Glutamatergic neuron (in vitro differentiated cells): ENCODE measurements around the gene PF4V1. TPM values are rescaled to one million over a fixed set of nuclear protein-coding genes. Genes with fewer than 3 reads are reported as not detected.

ENCODE experiments used
- DNase-seq: peaks from one replicate; pipeline ENCODE4 v3.0.0; 2022
- H3K27ac Mint-ChIP-seq: one replicate; pipeline ENCODE4 v1.8.0; 2020; ENCODE audit warnings: mild to moderate bottlenecking, mixed read lengths, inconsistent platforms; ENCODE audit not compliant: unreplicated experiment
- H3K27me3 Mint-ChIP-seq: one replicate; pipeline ENCODE4 v1.8.0; 2020; ENCODE audit warnings: mild to moderate bottlenecking, moderate library complexity, mixed read lengths, inconsistent platforms; ENCODE audit not compliant: unreplicated experiment
- H3K36me3 Mint-ChIP-seq: one replicate; pipeline ENCODE4 v1.8.0; 2020; ENCODE audit warnings: mild to moderate bottlenecking, mixed read lengths, inconsistent platforms; ENCODE audit not compliant: unreplicated experiment
- H3K4me1 Mint-ChIP-seq: one replicate; pipeline ENCODE4 v1.8.0; 2020; ENCODE audit warnings: mild to moderate bottlenecking, low read depth, mixed read lengths, inconsistent platforms; ENCODE audit not compliant: unreplicated experiment
- H3K4me3 Mint-ChIP-seq: one replicate; pipeline ENCODE4 v1.8.0; 2020; ENCODE audit warnings: mild to moderate bottlenecking, mixed read lengths, inconsistent platforms; ENCODE audit not compliant: unreplicated experiment
- H3K9me3 Mint-ChIP-seq: one replicate; pipeline ENCODE4 v1.8.0; 2020; ENCODE audit warnings: mild to moderate bottlenecking, moderate library complexity, mixed read lengths, inconsistent platforms; ENCODE audit not compliant: unreplicated experiment
- total RNA-seq: library from RNA; stranded (reverse); fragmentation: NEBNext Ultra II Directional; extraction: Animal tissue kit (Norgen Biotek cat#: 25700); gene quantifications from one replicate; pipeline ENCODE4 v1.2.1, GENCODE V29; 2021; ENCODE audit not compliant: unreplicated experiment
- TF ChIP-seq, protein P1 (sequence below): fragments of 200-600 bp; sonication (generic); IDR thresholded peaks from one replicate; pipeline ENCODE4 v1.5.0; 2021; ENCODE audit not compliant: partially characterized antibody, unreplicated experiment

Gene PF4V1
- total RNA-seq, 1 donor from 2014 or later: not detected

DNA sequence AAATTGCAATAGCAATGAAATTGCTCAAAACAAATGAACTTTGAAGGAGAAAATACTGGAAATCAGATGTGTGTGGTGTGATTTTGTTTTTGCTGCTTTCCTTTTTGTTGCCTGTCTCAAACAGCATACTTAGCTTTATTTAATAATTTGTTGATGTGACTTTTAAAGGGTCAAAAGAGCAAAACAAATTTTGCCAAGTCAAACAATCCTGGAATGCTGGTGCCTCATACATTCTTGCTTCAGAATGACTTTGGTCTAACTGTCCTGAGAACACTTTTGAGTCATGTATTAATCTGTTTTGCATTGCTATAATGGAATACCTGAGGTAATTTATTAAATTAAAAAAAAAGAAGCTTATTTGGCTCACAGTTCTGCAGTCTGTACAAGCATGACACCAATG, 3.4 kb downstream of the PF4V1 start:
- H3K36me3 Mint-ChIP-seq: no peaks in the 10 kb centered on the region
- DNase-seq: no peak
- TF ChIP-seq, protein P1, sequence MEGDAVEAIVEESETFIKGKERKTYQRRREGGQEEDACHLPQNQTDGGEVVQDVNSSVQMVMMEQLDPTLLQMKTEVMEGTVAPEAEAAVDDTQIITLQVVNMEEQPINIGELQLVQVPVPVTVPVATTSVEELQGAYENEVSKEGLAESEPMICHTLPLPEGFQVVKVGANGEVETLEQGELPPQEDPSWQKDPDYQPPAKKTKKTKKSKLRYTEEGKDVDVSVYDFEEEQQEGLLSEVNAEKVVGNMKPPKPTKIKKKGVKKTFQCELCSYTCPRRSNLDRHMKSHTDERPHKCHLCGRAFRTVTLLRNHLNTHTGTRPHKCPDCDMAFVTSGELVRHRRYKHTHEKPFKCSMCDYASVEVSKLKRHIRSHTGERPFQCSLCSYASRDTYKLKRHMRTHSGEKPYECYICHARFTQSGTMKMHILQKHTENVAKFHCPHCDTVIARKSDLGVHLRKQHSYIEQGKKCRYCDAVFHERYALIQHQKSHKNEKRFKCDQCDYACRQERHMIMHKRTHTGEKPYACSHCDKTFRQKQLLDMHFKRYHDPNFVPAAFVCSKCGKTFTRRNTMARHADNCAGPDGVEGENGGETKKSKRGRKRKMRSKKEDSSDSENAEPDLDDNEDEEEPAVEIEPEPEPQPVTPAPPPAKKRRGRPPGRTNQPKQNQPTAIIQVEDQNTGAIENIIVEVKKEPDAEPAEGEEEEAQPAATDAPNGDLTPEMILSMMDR: no peak
- H3K4me3 Mint-ChIP-seq: no peak overlapping the region
- H3K27ac Mint-ChIP-seq: no peak overlapping the region
- no peaks in the 10 kb centered on the region for H3K27me3 Mint-ChIP-seq
- no peaks in the 10 kb centered on the region for H3K4me1 Mint-ChIP-seq
- no peaks in the 10 kb centered on the region for H3K9me3 Mint-ChIP-seq

DNA sequence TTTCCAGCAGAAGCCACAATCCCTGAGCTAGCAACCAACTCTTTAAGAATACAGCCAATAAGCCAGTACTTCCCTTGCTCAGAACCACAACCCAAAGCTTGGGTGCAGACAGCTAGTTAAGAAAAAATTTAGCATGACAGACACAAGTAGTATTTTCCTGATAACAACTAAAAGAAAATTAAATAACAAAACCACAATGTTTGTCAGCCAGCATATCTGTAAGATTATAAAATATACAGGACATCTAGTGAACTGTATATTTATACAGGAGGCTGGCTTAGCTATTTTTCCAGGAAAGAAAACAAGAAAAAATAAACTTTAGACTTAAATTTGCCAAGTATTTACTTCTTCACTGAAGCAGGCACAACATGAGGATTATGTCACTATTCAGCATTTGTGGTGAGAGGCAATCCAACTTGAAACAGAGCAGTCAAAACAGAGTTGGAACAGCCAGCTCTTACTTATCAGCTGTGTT, 6.6 kb downstream of the PF4V1 start:
- no peaks in the 10 kb centered on the region for H3K9me3 Mint-ChIP-seq

DNA sequence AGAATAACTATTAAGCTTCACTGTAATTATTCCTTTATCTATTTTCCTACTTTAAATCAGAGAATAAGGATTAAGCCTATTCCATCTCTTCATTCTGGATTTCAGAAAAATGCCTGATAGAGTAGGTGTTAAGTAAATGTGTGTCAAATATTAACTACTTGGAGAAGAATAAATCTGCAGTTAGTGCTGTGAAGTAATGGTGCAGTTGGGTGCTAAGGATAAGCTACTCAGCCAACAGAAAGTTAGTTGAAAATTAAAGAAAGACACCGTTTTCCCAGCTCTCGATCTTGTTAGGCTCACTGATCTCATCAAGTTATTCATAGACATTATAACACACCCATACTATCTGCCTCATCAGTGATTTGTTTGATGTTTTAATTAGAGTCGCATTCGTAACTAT, 7.1 kb downstream of the PF4V1 start:
- Mint-ChIP-seq H3K27me3 (no peaks in the 10 kb centered on the region), H3K4me3 (no peak overlapping the region), H3K27ac (no peak overlapping the region), H3K9me3 (no peaks in the 10 kb centered on the region), H3K4me1 (peaks cover 5% of the 10 kb centered on the region), H3K36me3 (no peaks in the 10 kb centered on the region)
- no peak for DNase-seq
- TF ChIP-seq, protein P1: no peak

More for the DNA sequence above, 6.6 kb downstream of the PF4V1 start:
- no peak for DNase-seq
- no peaks in the 10 kb centered on the region for H3K36me3 Mint-ChIP-seq
- TF ChIP-seq, protein P1: no peak
- H3K27me3 Mint-ChIP-seq: no peaks in the 10 kb centered on the region
- H3K4me3 Mint-ChIP-seq: no peak overlapping the region
- peaks cover 5% of the 10 kb centered on the region for H3K4me1 Mint-ChIP-seq
- no peak overlapping the region for H3K27ac Mint-ChIP-seq

DNA sequence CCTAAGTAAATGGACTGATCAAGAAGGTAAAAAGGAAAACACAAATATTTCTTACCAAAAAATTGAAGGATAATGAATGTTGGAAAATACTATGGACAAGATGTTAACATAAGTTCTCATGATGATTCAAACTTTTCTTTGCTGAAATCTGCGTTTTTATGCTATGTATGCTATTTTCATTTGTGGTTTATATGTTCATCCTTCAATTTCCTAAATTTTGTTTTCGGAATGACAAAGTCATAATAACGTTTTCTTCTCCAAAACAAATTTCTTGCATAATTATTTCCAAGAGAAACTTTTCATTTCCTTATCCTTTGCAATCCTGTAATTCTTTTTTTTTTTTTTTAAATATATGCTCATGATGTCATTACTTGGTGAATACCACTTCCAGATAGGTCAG, 7.8 kb downstream of the PF4V1 start:
- no peaks in the 10 kb centered on the region for H3K9me3 Mint-ChIP-seq

DNA sequence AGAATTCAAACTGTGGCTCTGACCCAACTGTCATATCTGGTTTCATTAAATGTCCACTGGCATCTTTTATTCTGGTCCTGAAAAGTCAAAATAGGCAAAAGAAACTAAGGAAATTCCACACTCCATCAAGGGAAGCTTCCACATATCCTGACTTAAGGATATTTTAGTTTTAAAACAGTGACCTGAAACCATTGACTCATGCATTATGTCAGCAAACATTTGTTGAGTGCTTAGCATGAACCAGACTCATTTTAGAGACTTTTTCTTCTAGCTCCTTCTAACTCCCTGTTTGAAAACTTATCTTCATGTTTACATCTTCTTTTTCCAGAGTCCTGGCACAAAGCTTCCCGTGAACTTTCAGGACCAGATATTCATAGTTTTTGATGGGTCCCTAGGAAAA, 9.2 kb downstream of the PF4V1 start:
- Mint-ChIP-seq H3K9me3 (no peaks in the 10 kb centered on the region), H3K4me3 (no peak overlapping the region), H3K27me3 (no peaks in the 10 kb centered on the region), H3K4me1 (peaks cover 5% of the 10 kb centered on the region), H3K36me3 (no peaks in the 10 kb centered on the region), H3K27ac (no peak overlapping the region)
- TF ChIP-seq, protein P1: no peak
- no peak for DNase-seq

More for the DNA sequence above, 7.8 kb downstream of the PF4V1 start:
- no peak overlapping the region for H3K27ac Mint-ChIP-seq
- DNase-seq: no peak
- no peaks in the 10 kb centered on the region for H3K27me3 Mint-ChIP-seq
- TF ChIP-seq, protein P1: no peak
- no peak overlapping the region for H3K4me3 Mint-ChIP-seq
- H3K4me1 Mint-ChIP-seq: peaks cover 5% of the 10 kb centered on the region
- no peaks in the 10 kb centered on the region for H3K36me3 Mint-ChIP-seq
